Measurements from ENCODE around the gene FPR1. TPM values are rescaled to one million over a fixed set of nuclear protein-coding genes. Genes with fewer than 3 reads are reported as not detected.

Gene FPR1
- total and polyA plus RNA-seq, 2 of the 8 experiments (the other 6 are each of a cell fraction or from before 2014, with no cell fraction given) = 0.11 TPM; not detected in 1

GRCh38 chr19:51727349-51727880, 24.3 kb downstream of the FPR1 start:
- Histone ChIP-seq H3K27me3 (replicated peaks in 1 of 4; ENCODE audit: control insufficient read depth in 3 of 4, extremely low read depth in 1 of 4, insufficient read depth in 3 of 4, low read length in 3 of 4) (peaks cover 0 to 2% (median 0%) of the 10 kb centered on the region in 4 experiments; a peak in 2 of 7 replicates), H3K56ac (replicated peaks; ENCODE audit: insufficient read length, low read depth, low read length) (no peak overlapping the region), H2AK5ac (ENCODE audit: low read depth, low read length) (peak overlapping the region; percentile 53; the same call in 1 of the 2 replicates), H3K4me3 (ENCODE audit: extremely low read depth in 1 of 4, insufficient read depth in 2 of 4, low read depth in 3 of 4, low read length in 4 of 4) (no peak overlapping the region), H3K4me2 (ENCODE audit: insufficient read depth in 1 of 2, low read depth in 2 of 2, low read length in 2 of 2) (no peak overlapping the region), H2BK20ac (ENCODE audit: low read length) (no peak overlapping the region), H2AFZ (ENCODE audit: low read length) (no peak overlapping the region), H4K20me1 (replicated peaks in 1 of 2; ENCODE audit: control insufficient read depth in 1 of 2, insufficient read depth in 2 of 2, low read length in 2 of 2) (no peaks in the 10 kb centered on the region), H3K18ac (ENCODE audit: extremely low read depth, low read length) (no peak overlapping the region; the same call in 1 of the 2 replicates), H3K36me3 (ENCODE audit: control insufficient read depth in 2 of 4, insufficient read depth in 4 of 4, low read length in 3 of 4) (no peaks in the 10 kb centered on the region), H2BK12ac (ENCODE audit: low read depth, low read length) (no peak overlapping the region), H2BK15ac (ENCODE audit: low read length) (no peak overlapping the region), H4K5ac (ENCODE audit: insufficient read length, low read depth, low read length) (no peak overlapping the region), H3K27ac (ENCODE audit: low read depth, low read length) (no peak overlapping the region), H3K79me2 (ENCODE audit: control insufficient read depth in 1 of 2, insufficient read depth in 2 of 2, low read length in 2 of 2) (no peaks in the 10 kb centered on the region), H3K23ac (ENCODE audit: insufficient read length) (no peak overlapping the region), H3K79me1 (ENCODE audit: low read depth, low read length) (no peaks in the 10 kb centered on the region), H2BK5ac (ENCODE audit: low read depth, low read length) (no peak overlapping the region), H4K91ac (replicated peaks; ENCODE audit: insufficient read length, low read length) (no peak overlapping the region), H2BK120ac (replicated peaks; ENCODE audit: low read depth, low read length) (no peak overlapping the region), H4K8ac (ENCODE audit: extremely low read depth, insufficient read depth, low read length) (no peak overlapping the region), H3K9me3 (ENCODE audit: insufficient read depth in 2 of 2, low read depth in 1 of 2, low read length in 1 of 2) (peaks cover 0 to 15% of the 10 kb centered on the region in 2 experiments; a peak in 2 of 4 replicates), H3K4ac (replicated peaks; ENCODE audit: insufficient read length, low read depth, low read length) (no peak overlapping the region), H3K14ac (ENCODE audit: insufficient read length) (no peak overlapping the region), H3K9ac (replicated peaks in 1 of 4; ENCODE audit: extremely low read depth in 1 of 4, low read depth in 3 of 4, low read length in 3 of 4) (no peak overlapping the region), H3K23me2 (ENCODE audit: low read depth, low read length) (no peaks in the 10 kb centered on the region; the same call in 1 of the 2 replicates), H3K4me1 (replicated peaks in 1 of 4; ENCODE audit: control insufficient read depth in 3 of 4, insufficient read depth in 4 of 4, low read length in 3 of 4) (peaks cover 0 to 7% (median 2%) of the 10 kb centered on the region in 4 experiments; a peak in 3 of 7 replicates)
- ChIA-PET CTCF (ENCODE audit: partially characterized antibody) (interaction anchor here (0.5 to 1.4 kb wide), 5 partner anchors 25 to 120 kb away, joined by 3 read pairs; no protein-coding TSS in a partner anchor), POLR2A (ENCODE audit: partially characterized antibody) (interaction anchor here (0.7 kb wide), 1 partner anchor 10 kb away, joined by 3 read pairs; no protein-coding TSS in a partner anchor)
- 86% methylated on average over 7 of the region's 7 CpGs; no CpG with 5 or more reads in 1 of the 2 experiments for WGBS, 2 experiments (ENCODE audit: extremely low coverage in 1 of 2, insufficient coverage in 1 of 2, insufficient read length in 1 of 2, insufficient replicate concordance in 2 of 2, low coverage in 1 of 2, low lambda C conversion rate in 2 of 2, missing lambda C conversion rate in 1 of 2)
- FAIRE-seq = no peak
- no peak for DNase-seq (ENCODE audit: low read depth in 1 of 2, low spot score in 2 of 2)
- TF ChIP-seq KDM1A (IDR thresholded peaks at IDR 0.05; ENCODE audit: borderline replicate concordance, low read length) = no peak
- TF ChIP-seq RXRA (IDR thresholded peaks at IDR 0.05; ENCODE audit: insufficient read depth, low read depth, low read length) = no peak
- no peak for TF ChIP-seq HDAC2 (IDR thresholded peaks at IDR 0.05; ENCODE audit: borderline replicate concordance in 1 of 2, low read depth in 2 of 2, low read length in 2 of 2)
- no peak for TF ChIP-seq SUZ12 (IDR thresholded peaks at IDR 0.05; ENCODE audit: low read length)
- no peak for TF ChIP-seq CHD2 (IDR thresholded peaks at IDR 0.05; ENCODE audit: low read length)
- no peak for TF ChIP-seq JUND (IDR thresholded peaks at IDR 0.05; ENCODE audit: low read length)
- no peak for TF ChIP-seq EZH2 (IDR thresholded peaks at IDR 0.05; ENCODE audit: low read depth, low read length, severe bottlenecking)
- TF ChIP-seq RFX5 (IDR thresholded peaks at IDR 0.05; ENCODE audit: borderline replicate concordance, low read depth, low read length) = no peak
- TF ChIP-seq NANOG (IDR thresholded peaks at IDR 0.05; ENCODE audit: insufficient read depth, low read depth, low read length, poor library complexity, severe bottlenecking) = no peak
- TF ChIP-seq SP1 (IDR thresholded peaks at IDR 0.05; ENCODE audit: low read depth, low read length) = no peak
- TF ChIP-seq, protein P1, sequence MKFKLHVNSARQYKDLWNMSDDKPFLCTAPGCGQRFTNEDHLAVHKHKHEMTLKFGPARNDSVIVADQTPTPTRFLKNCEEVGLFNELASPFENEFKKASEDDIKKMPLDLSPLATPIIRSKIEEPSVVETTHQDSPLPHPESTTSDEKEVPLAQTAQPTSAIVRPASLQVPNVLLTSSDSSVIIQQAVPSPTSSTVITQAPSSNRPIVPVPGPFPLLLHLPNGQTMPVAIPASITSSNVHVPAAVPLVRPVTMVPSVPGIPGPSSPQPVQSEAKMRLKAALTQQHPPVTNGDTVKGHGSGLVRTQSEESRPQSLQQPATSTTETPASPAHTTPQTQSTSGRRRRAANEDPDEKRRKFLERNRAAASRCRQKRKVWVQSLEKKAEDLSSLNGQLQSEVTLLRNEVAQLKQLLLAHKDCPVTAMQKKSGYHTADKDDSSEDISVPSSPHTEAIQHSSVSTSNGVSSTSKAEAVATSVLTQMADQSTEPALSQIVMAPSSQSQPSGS (IDR thresholded peaks at IDR 0.05; ENCODE audit: low read length) = no peak
